Measurements from ENCODE around the gene GAS2L2.

The GAS2L2 gene

DNA sequence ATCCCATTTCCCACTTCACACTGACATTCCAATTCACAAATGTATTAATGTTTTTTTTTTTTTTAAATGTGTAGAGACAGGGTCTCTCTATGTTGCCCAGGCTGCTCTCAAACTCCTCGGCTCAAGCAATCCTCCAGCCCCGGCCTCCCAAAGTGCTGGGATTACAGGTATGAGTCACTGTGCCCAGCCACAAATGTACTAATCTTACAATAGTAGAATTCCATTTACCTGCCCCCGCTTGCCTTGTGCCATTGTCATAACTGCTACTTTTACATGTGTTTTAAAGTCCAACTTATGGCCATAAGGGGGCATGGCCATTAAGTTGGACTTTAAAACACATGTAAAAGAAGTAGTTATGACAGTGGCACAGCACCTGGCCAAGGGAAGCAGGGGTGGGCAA lies 37.8 kb upstream of the GAS2L2 start:
- Mint-ChIP-seq H3K36me3 (ENCODE audit: low read depth) (no peaks in the 10 kb centered on the region), H3K4me1 (peaks cover 12% of the 10 kb centered on the region), H3K4me3 (no peak overlapping the region), H3K9me3 (no peaks in the 10 kb centered on the region), H3K27ac (no peak overlapping the region), H3K27me3 (ENCODE audit: low read depth) (peaks cover 65% of the 10 kb centered on the region)
- TF ChIP-seq CTCF (IDR thresholded peaks at IDR 0.05; ENCODE audit: unreplicated experiment in 3 of 3), result no peak

DNA sequence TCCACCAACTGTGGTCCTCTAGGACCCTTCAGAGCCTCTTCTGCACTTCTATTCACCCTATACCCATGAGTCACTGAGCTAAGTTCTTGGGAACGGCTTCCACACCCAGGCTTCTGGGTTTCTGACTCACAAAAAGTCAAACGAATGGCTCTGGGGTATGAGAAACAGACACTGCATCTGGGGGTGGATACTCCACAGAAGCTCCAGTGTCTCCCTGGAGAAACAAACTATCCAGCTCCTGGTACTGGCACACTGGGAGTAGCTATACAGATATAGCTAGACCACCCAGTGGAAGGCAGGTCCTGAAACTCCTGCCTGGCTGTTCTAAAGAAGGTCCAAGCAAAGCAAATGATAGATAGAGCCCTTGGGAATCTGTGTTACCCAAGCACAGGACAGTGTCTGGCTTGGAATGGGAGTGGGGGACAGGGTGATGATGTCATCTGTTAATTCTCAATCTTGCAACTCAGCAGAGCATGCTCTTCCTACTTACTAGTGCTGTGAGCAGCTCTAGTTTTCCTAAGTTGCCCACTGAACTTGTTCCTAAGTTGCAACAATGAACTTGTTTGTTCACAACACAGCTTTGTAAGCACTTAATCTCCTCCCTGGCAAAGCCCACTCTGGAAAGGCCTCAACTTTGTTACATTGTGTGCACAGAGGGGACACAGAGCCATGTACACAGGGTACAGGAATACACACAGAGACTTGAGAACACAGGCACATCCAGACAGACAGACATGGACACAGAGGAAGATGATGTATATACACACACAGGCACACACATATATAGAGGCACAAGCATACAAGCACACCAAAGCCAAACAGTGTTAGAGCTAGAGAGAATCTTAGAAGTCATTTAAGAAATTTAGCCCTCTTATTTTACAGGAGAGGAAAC lies 35.7 kb upstream of the GAS2L2 start:
- Mint-ChIP-seq H3K27ac (peak overlapping the region; percentile 51 to 85 (median 80)), H3K4me1 (peaks cover 12% of the 10 kb centered on the region), H3K4me3 (no peak overlapping the region), H3K9me3 (no peaks in the 10 kb centered on the region), H3K36me3 (ENCODE audit: low read depth) (no peaks in the 10 kb centered on the region), H3K27me3 (ENCODE audit: low read depth) (peaks cover 52% of the 10 kb centered on the region)
- TF ChIP-seq CTCF (IDR thresholded peaks at IDR 0.05; ENCODE audit: unreplicated experiment in 3 of 3), result no peak

DNA sequence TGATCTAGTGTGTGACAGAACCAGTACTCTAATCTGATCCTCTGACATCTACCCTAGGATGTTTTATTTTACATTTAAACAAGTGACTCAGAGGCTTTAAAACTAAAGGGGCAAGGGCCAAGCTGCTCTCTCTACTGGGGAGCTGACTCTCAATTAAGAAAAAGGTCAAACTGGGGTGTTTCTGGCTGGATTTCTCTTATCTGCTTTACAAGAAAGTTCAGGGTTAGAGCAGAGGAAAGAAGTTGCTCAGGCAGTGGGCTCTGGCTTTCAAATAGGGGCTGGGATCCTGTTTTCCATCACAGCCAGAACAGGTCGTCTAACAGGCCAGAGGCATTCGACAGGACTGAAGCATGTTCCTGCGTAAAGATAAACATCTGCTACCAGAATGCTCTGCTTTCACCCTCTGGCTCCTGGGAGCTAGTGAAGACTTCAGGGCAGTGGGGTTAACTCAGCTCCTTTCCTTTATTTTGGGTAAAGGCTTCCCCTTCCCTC lies 33.9 kb upstream of the GAS2L2 start:
- no peak for TF ChIP-seq CTCF (IDR thresholded peaks at IDR 0.05; ENCODE audit: unreplicated experiment in 3 of 3)
- H3K27me3 Mint-ChIP-seq (ENCODE audit: low read depth), result peaks cover 45% of the 10 kb centered on the region
- H3K4me3 Mint-ChIP-seq, result no peak overlapping the region
- H3K9me3 Mint-ChIP-seq, result no peaks in the 10 kb centered on the region
- peak overlapping the region in 1 of 3 experiments; percentile 9 for H3K27ac Mint-ChIP-seq
- peaks cover 10% of the 10 kb centered on the region for H3K4me1 Mint-ChIP-seq
- H3K36me3 Mint-ChIP-seq (ENCODE audit: low read depth), result no peaks in the 10 kb centered on the region

DNA sequence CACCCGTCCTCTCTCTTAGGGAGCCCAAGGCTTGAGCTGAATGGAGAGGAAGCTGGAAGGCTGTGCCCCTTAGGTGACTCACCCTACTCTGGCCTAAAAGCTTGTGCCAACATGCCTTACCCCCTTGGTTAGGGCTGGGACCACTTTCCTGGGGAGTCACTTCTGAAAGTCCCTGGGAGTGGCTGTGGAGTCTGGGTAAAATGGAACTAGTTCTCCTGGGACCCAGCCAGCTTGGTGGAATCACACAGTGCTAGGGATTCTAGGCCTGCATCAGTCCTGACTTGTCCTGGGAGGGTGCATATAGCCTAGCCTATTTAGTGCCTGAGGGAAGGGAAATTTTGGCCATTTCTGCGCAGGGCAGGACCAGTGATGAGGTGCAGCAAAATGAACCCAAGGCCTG lies 31.9 kb upstream of the GAS2L2 start:
- H3K4me3 Mint-ChIP-seq, result no peak overlapping the region
- H3K27ac Mint-ChIP-seq, result no peak overlapping the region
- H3K4me1 Mint-ChIP-seq, result peaks cover 15% of the 10 kb centered on the region
- no peak for TF ChIP-seq CTCF (IDR thresholded peaks at IDR 0.05; ENCODE audit: unreplicated experiment in 3 of 3)
- peaks cover 35% of the 10 kb centered on the region for H3K27me3 Mint-ChIP-seq (ENCODE audit: low read depth)
- no peaks in the 10 kb centered on the region for H3K36me3 Mint-ChIP-seq (ENCODE audit: low read depth)
- H3K9me3 Mint-ChIP-seq, result no peaks in the 10 kb centered on the region

GRCh38 chr17:35780950-35781349 lies 27.9 kb upstream of the GAS2L2 start:
- Mint-ChIP-seq H3K9me3 (no peaks in the 10 kb centered on the region), H3K4me3 (no peak overlapping the region), H3K4me1 (peaks cover 9% of the 10 kb centered on the region), H3K27me3 (ENCODE audit: low read depth) (peaks cover 28% of the 10 kb centered on the region), H3K27ac (no peak overlapping the region), H3K36me3 (ENCODE audit: low read depth) (no peaks in the 10 kb centered on the region)
- no peak for TF ChIP-seq CTCF (IDR thresholded peaks at IDR 0.05; ENCODE audit: unreplicated experiment in 3 of 3)

Data from nephron (organoid).